ENCODE measurements around the gene AP1G2. TPM values are rescaled to one million over a fixed set of nuclear protein-coding genes. Genes with fewer than 3 reads are reported as not detected.

Gene AP1G2
- total RNA-seq, 1 donor from 2014 or later, result 156 TPM

- no peak for TF ChIP-seq CTCF (conservative IDR thresholded peaks at IDR 0.05)
- peaks cover 5% of the 10 kb centered on the region for H3K4me1 Mint-ChIP-seq (ENCODE audit: unreplicated experiment)
- no peak overlapping the region for H3K4me3 Mint-ChIP-seq
- no peaks in the 10 kb centered on the region for H3K9me3 Mint-ChIP-seq
- H3K27me3 Mint-ChIP-seq, result no peaks in the 10 kb centered on the region
- DNase-seq (ENCODE audit: extremely low spot score, unreplicated experiment), result no peak
- no peak overlapping the region for H3K27ac Mint-ChIP-seq
- peaks cover 4% of the 10 kb centered on the region for H3K36me3 Mint-ChIP-seq
Observed at GRCh38 chr14:23521785-23522640, 45.6 kb downstream of the AP1G2 start.

DNA sequence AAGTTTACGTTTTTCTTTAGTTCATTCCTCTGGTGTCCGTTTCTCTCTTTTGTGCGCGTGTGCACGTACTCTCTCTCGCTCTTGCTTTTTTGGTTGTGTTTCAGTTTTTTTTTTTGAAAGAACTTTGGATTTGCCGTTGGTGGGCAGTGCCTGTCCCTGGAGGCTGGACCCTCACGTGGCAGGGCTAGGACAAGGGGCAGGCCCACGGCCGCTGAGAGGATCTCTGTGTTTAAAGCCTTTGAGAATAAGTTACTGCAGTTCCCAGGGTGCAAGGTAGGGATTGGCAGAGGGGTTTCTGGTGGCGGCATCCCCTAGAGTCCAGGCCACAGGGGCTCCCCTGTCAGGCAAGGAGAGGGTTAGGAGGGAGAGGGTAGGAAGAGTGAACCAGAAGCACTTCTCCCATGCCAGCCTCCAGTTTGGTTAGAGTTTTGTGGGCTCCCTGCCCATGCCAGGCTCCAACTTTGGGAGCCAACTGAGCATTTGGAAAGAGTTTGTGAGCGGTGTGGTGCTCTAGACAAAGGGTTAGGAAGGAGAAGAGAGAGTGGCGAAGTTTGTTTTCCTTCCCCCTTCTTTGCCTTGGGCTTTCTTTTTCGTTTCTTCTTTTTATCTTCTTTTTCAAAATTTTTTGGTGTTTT is 46.6 kb downstream of the AP1G2 start:
- H3K36me3 Mint-ChIP-seq, result peaks cover 4% of the 10 kb centered on the region
- H3K27ac Mint-ChIP-seq, result no peak overlapping the region
- no peak overlapping the region for H3K4me3 Mint-ChIP-seq
- H3K4me1 Mint-ChIP-seq (ENCODE audit: unreplicated experiment), result peaks cover 5% of the 10 kb centered on the region
- no peaks in the 10 kb centered on the region for H3K27me3 Mint-ChIP-seq
- no peak for DNase-seq (ENCODE audit: extremely low spot score, unreplicated experiment)
- TF ChIP-seq CTCF (conservative IDR thresholded peaks at IDR 0.05), result no peak
- no peaks in the 10 kb centered on the region for H3K9me3 Mint-ChIP-seq

DNA sequence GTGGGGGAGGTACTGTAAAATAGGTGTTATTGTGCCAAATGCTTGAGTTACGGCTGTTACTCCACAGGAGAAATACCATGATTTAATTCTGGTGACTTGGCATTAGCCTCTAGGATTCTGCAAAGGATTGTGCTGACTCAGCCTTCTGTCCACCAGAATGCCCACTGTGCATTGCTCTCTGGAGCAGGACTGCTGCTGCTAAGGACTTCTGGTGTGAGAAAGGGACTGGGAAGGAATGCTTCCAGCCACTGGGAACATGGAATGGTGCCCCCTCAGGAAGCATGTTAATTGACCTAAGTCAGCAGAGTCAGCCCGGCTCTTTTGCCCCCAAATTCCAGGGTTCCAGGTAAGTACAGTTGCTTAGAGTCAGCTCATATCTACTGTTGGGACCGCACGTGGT is 48.9 kb downstream of the AP1G2 start:
- H3K36me3 Mint-ChIP-seq, result peaks cover 9% of the 10 kb centered on the region
- no peaks in the 10 kb centered on the region for H3K9me3 Mint-ChIP-seq
- H3K27me3 Mint-ChIP-seq, result no peaks in the 10 kb centered on the region
- no peak for TF ChIP-seq CTCF (conservative IDR thresholded peaks at IDR 0.05)
- H3K27ac Mint-ChIP-seq, result no peak overlapping the region
- H3K4me1 Mint-ChIP-seq (ENCODE audit: unreplicated experiment), result peaks cover 5% of the 10 kb centered on the region
- no peak overlapping the region for H3K4me3 Mint-ChIP-seq
- DNase-seq (ENCODE audit: extremely low spot score, unreplicated experiment), result no peak

DNA sequence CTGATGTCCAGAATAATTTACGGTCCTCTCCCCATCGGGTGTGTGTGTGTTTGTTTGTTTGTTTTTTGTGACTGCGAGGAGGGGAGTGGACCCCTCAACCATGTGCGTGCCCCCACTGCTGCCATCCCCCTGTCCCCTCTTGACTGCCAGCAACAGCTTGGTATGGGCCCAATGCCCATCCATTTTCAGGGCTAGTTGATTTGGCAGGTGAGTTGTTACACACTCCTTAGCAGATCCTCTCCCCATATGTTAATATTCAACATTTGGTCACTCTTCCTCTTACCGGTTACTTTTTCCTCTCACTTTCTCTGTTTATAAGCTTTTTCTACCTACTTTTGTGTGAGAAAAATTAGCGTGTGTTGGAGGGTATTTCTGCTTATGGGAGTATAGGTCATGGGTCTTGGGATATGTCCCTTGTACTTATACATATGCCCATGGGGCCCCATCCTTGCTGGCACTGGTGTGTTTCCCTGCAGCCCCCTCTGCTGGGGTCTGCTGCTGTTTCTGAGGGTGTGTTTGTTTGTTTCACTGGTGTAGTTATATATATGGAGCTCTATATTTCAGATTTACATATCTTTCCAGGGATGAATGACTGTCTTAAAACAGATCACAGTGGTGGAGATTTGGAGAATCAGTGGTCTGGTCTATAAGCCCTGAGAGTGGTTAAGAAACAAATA is 49.8 kb downstream of the AP1G2 start:
- no peak overlapping the region for H3K4me3 Mint-ChIP-seq
- peaks cover 9% of the 10 kb centered on the region for H3K36me3 Mint-ChIP-seq
- H3K4me1 Mint-ChIP-seq (ENCODE audit: unreplicated experiment), result peaks cover 5% of the 10 kb centered on the region
- no peaks in the 10 kb centered on the region for H3K9me3 Mint-ChIP-seq
- no peak for DNase-seq (ENCODE audit: extremely low spot score, unreplicated experiment)
- H3K27me3 Mint-ChIP-seq, result no peaks in the 10 kb centered on the region
- TF ChIP-seq CTCF (conservative IDR thresholded peaks at IDR 0.05), result no peak
- H3K27ac Mint-ChIP-seq, result no peak overlapping the region

GRCh38 chr14:23514644-23514957 is 53.0 kb downstream of the AP1G2 start:
- no peak for TF ChIP-seq CTCF (conservative IDR thresholded peaks at IDR 0.05)
- Mint-ChIP-seq H3K36me3 (peaks cover 7% of the 10 kb centered on the region), H3K4me3 (no peak overlapping the region), H3K27ac (no peak overlapping the region), H3K4me1 (ENCODE audit: unreplicated experiment) (peaks cover 5% of the 10 kb centered on the region), H3K9me3 (no peaks in the 10 kb centered on the region), H3K27me3 (no peaks in the 10 kb centered on the region)
- no peak for DNase-seq (ENCODE audit: extremely low spot score, unreplicated experiment)

Measured in type B pancreatic cell (in vitro differentiated cells).